NCI-H524 treated with DMSO at 0.1 percent for 48 hours (cell line): Measurements from ENCODE around the gene SLC46A1.

ENCODE experiments used
- DNase-seq: peaks from one replicate; lab custom pipeline; 2025; lab: John Stamatoyannopoulos, UW

SLC46A1 gene

GRCh38 chr17:28404007-28404406 is 2.0 kb downstream of the SLC46A1 start:
- DNase-seq = no peak

- no peak for DNase-seq
Measured at GRCh38 chr17:28402844-28403243, 3.2 kb downstream of the SLC46A1 start.

DNA sequence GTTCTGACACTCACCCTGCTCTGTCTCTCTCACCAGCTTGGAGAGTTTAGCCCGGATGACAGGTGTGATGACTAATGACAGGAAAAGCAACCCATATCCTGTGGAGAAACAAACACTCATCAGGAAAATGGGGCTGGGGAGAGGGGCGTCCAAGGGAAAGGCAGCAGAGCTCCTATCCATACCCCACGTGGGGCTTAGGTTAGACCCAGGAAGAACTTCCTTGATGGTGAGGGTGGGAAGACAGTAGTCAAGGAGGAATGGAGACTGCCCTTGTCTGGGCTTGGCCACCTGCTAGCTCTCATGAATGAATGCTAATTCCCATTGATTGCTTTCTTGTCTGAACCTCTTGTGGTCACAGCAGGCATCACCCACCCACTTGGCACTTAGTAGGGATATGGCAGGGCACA is 3.8 kb downstream of the SLC46A1 start:
- DNase-seq = no peak

- DNase-seq = no peak
Measured at GRCh38 chr17:28399808-28400207, 6.2 kb downstream of the SLC46A1 start.

- no peak for DNase-seq
Measured at GRCh38 chr17:28398280-28398981, 7.6 kb downstream of the SLC46A1 start.

- no peak for DNase-seq
Measured at GRCh38 chr17:28397687-28398279, 8.2 kb downstream of the SLC46A1 start.

GRCh38 chr17:28397275-28397674 is 8.7 kb downstream of the SLC46A1 start:
- no peak for DNase-seq

DNA sequence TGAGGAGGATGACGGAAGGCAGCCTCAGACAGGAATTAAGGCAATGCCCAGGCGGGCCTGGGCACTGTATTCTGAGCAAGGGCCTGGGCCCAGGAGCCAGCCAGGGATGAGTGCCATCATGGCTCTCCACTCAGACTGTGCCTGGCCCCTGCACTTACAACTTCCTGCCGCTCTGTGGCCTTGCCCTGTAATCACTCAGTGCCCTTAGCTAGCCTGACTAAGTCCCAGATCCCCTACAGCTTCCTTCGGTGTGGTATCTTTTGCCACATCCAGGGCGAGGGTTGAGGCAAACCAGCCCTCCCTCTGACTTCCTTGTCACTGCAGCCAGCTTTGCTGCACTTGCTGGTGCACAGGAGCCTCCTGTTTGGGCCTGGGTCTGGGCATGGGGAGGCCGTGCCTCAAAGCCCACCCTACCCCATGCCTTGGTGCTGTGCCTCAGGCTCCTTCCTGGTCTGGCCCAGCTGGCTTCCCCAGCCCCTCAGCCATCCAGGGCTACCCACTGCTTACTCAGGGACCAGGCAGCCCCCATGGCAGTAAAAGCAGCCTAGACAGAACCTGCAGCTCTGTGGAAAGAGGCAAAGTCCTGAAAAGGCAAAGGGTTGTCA is 9.3 kb downstream of the SLC46A1 start:
- no peak for DNase-seq

- no peak for DNase-seq
Measured at GRCh38 chr17:28395968-28396367, 10.0 kb downstream of the SLC46A1 start.

- no peak for DNase-seq
Measured at GRCh38 chr17:28395426-28395825, 10.6 kb downstream of the SLC46A1 start.

GRCh38 chr17:28394337-28395116 is 11.5 kb downstream of the SLC46A1 start:
- no peak for DNase-seq

DNA sequence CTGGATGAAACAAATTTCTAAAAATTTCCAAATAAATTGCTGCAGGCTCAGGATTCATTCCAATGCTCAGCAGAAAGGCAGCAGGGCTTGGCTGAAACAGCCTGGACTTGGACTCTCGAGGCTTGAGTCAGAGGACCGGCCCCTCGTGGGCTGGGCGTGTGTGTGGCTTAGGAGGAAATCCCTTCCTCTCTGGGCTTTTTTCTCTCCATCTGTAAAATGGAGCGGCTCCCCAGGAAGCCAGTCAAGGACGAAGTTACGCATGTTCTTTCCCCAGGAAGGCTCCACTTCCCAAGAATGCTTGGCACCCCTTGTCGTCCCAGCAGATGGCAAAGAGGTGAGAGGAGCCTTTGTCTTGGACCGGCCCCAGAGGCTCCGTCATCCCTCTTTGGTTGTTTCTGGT is 13.5 kb downstream of the SLC46A1 start:
- DNase-seq = no peak

- no peak for DNase-seq
Measured at GRCh38 chr17:28391401-28391800, 14.6 kb downstream of the SLC46A1 start.

DNA sequence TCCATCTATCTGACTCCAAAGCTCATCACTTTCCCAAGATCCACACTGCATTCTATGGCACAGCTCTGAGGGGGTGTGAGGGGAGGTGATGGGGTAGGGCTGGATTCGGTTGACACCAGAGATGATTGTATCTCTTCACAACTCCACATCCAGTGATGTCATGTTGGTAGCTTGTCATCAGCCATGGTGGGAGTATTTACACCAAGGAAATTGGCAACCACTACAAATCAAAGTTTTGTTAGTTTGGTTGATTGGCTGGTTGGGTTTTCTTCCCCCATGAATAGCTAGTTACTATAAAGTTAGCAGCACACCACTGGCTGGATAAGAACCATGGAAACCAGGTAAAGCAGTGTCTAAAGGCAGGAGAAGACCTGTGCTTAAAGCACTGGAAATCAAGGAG is 15.0 kb downstream of the SLC46A1 start:
- no peak for DNase-seq

- DNase-seq = no peak
Measured at GRCh38 chr17:28390563-28390962, 15.4 kb downstream of the SLC46A1 start.

DNA sequence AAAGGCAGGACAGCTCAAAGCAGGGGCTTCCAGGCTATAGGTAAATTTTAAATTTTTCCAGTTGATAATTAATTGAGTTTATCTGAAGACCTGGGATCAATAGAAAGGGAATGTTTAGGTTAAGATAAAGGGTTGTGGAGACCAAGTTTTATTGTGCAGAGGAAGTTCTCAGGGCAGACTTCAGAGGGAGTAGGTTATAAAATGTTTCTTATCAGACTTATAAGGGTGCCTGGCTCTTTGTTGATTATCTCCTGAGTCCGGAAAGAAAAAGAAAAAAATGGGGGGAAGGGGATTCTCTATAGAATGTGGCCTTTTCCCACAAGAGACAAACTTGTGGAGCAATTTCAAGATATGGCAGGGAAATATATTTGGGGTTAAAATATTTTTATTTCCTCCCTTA is 15.9 kb downstream of the SLC46A1 start:
- DNase-seq = no peak

DNA sequence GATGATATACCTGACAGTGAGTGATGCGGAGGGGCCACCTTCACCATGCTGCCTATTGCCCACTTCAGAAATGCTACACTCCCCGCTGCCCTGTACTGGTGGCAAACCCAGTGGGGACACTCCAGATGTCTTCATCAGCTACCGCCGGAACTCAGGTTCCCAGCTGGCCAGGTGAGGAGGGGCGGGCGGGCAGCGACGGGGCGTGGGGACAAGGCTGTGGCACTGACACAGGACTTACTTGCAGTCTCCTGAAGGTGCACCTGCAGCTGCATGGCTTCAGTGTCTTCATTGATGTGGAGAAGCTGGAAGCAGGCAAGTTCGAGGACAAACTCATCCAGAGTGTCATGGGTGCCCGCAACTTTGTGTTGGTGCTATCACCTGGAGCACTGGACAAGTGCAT is 17.9 kb downstream of the SLC46A1 start:
- no peak for DNase-seq

- no peak for DNase-seq
Measured at GRCh38 chr17:28386391-28386790, 19.6 kb downstream of the SLC46A1 start.

- DNase-seq = no peak
Measured at GRCh38 chr17:28385406-28385805, 20.6 kb downstream of the SLC46A1 start.

GRCh38 chr17:28385037-28385400 is 21.0 kb downstream of the SLC46A1 start:
- DNase-seq = no peak

GRCh38 chr17:28384281-28385036 is 21.6 kb downstream of the SLC46A1 start:
- DNase-seq = no peak
